Measurements from ENCODE around the gene PRPS1L1.

PRPS1L1 gene

GRCh38 chr7:18027628-18028027 is at the start of gene PRPS1L1:
Gene PRPS1L1 (minus strand): TSS chr7:18027846.
- no peak for DNase-seq

- no peak for DNase-seq
These were observed 48.8 kb upstream of the PRPS1L1 start for GRCh38 chr7:18076461-18076860.

- DNase-seq: no peak
These were observed 41.1 kb upstream of the PRPS1L1 start for GRCh38 chr7:18068745-18069144.

- DNase-seq: no peak
These were observed 36.7 kb upstream of the PRPS1L1 start for GRCh38 chr7:18064242-18064838.

DNA sequence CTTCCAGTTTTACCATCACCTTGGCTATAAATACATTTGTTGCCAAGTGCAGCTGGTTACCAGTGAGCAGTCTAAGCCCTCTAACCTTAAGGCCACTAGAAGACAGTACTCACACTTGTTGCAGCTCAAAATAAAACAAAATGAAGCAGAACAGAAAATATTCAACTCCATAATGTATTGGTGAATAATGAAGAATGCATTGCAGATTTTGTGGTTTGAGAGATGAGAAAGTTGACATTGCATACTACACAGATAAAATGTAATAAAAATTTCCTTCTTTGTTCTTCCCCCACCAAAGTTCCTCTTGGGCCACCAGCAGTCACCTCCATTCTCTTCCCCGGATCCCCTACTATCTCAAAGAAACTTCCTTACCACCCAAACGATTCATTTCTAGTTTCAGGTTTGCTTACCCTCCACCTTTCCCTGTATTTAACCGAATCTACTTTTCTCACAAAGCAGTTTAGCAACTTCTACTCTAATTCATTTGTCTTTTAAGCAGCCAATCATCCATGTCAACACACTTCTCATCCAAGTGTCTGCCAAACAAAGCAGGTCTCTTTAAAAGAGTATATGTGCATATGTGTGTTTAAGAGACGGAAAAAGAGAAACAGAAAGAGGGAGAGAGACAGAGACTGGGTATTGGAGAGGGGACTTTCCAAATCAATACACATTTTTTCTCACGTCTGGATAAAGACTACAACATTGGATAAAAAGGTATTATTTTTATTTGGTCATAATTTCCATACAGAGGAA is 35.7 kb upstream of the PRPS1L1 start:
- no peak for DNase-seq

DNA sequence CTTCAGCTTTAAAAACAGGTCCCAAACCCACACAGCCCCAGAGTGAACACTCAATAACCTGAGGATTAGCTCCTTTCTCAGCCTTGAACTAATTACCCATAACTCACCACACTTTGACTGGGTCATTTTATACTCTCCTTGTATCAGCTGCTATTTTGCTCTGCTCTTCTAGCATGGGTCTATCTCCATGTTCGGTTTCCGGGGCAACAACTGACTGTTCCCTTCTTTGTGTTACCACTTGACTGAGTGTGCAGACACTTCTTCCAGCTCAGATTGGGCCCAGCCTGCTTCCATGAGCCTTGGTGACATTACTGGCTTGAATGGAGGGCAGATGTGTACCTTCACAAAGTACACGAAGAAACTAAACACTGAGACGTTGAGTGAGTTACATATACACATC is 31.5 kb upstream of the PRPS1L1 start:
- no peak for DNase-seq

DNA sequence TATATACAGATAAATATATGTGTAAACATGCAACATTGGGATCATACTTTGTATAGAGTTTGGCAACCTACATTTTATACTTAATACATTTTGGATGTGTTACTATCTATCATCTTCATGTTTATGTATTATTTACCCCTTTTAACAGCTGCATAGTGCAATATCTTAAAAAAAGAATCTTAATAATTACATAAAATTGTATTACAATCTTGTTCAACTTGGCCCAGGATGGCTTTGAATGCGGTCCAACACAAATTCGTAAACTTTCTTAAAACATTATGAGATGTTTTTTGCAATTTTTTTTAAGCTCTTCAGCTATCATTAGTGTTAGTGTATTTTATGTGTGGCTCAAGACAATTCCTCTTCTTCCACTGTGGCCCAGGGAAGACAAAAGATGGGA is 26.3 kb upstream of the PRPS1L1 start:
- no peak for DNase-seq

GRCh38 chr7:18053177-18053928 is 25.7 kb upstream of the PRPS1L1 start:
- DNase-seq: no peak

DNA sequence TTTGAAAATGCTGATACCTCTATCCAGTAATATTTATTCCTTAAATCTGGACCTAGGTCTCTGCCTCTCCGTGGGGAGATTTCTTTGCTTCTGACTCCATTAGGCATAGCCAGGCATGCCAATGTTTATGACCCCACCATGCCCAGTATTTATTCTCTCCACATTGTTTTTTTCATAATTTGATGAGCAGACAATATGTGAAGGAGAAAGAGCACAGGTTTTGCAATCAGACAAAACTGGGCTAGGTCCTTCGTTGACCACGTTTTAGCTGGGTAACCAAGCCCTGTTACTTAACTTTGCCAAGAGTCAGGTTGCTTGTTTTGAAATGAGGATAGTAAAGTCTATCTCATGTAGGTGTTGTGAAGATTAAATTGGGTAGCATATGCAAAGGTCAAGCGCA is 21.6 kb upstream of the PRPS1L1 start:
- DNase-seq: no peak

DNA sequence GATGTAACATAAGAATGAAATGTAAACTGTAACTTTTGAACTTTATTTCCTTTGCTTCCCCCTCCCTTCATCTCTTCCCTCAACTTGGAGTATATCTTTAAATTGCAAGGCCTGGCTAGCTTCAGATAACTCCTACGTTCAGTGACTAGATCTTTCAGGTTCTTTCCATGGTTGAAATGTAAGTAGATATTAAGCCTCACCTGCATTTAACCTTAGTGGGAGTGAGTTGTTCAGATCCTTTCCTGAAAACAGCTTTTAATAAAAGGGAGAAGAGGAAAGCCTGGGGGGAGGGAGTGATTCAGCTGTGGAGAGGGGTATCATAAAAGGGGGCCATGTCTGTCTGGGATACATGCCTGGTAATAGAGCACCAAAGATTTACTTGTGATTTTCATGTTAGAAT is 19.0 kb upstream of the PRPS1L1 start:
- DNase-seq: no peak

- no peak for DNase-seq
These were observed 17.5 kb upstream of the PRPS1L1 start for GRCh38 chr7:18045171-18045570.

GRCh38 chr7:18041191-18041590 is 13.5 kb upstream of the PRPS1L1 start:
- no peak for DNase-seq

GRCh38 chr7:18040196-18040595 is 12.6 kb upstream of the PRPS1L1 start:
- no peak for DNase-seq

DNA sequence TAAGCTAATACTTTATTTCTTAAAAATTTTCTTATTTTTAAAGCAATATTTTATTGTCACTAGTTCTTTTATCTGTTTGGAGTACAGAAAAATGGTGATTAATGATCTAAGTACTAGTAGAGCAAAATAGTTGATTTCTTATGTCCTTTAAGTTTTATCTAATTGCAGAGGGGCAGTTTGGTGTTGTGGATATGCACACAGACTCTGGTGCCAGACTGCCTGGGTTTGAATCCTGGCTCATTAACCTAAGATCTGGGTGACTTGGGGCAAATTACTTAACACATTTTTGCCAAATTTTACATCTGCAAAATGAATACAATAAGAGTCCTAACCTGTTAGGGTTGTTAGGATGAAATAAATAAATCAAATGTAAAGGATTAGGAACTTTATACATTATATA is 10.7 kb upstream of the PRPS1L1 start:
- no peak for DNase-seq

DNA sequence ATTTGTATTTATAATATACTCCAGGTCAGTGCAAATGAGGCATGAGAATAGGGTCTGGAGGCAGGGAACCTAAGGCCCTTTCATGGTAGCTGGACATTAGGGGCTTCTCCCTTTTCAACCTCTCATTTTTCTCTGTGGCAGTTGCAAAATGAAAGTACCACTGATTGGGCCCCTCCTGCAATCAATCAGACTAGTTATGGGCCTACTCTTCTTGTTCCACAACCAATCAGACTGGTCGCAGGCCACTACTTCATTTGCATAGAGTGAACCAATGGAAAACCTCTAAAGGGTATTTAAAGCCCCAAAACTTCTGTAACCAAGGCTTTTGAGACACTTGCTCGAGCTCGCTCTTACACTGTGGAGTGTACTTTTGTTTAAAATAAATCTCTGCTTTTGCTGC is 10.0 kb upstream of the PRPS1L1 start:
- DNase-seq: no peak

DNA sequence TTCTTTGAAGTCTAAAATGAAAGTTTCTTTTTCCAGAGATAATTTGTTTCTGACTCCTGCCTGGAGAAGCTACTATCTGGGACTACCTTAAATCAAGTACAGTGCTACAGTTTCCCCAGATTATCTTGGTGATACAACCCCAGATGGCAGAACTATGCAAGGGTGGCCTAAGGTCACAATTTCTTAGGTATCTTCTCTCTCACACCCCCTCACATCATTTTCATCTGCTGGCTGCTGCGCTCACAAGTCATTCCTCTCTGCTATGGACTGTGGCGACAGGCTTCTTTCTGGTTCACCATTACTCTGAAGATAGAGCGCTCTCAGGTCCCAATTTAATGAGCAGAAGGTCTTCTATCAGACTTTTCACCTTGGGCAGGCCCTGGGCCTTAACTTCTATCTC is 9.1 kb upstream of the PRPS1L1 start:
- no peak for DNase-seq

- no peak for DNase-seq
These were observed 3.1 kb upstream of the PRPS1L1 start for GRCh38 chr7:18030758-18031157.

DNA sequence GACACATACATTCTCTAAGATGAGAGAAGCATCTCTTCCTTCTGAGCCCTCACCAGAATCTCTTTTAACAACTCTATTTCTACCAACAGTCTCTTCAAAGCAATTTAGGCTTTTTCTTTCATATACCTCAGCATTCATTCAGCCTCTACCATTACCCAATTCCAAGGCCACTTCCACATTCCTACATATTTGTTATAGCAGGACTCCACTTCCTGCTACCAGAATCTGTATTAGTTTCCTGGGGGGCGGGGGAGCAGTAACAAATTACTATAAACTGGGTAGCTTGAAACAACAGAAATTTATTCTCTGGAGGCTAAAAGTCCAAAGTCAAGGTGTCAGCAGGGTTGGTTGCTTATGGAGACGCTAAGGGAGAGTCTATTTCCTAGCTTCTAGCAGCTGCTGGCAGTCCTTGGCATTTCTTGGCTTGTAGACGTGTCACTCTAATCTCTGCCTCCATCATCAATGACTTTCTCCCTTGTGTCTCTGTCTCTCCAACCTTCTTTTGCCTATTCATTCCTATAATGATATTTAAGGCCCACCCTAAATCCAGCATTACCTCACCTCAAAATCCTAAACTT is 7.4 kb downstream of the PRPS1L1 start:
- no peak for DNase-seq

- DNase-seq: no peak
These were observed 8.1 kb downstream of the PRPS1L1 start for GRCh38 chr7:18019555-18019954.

DNA sequence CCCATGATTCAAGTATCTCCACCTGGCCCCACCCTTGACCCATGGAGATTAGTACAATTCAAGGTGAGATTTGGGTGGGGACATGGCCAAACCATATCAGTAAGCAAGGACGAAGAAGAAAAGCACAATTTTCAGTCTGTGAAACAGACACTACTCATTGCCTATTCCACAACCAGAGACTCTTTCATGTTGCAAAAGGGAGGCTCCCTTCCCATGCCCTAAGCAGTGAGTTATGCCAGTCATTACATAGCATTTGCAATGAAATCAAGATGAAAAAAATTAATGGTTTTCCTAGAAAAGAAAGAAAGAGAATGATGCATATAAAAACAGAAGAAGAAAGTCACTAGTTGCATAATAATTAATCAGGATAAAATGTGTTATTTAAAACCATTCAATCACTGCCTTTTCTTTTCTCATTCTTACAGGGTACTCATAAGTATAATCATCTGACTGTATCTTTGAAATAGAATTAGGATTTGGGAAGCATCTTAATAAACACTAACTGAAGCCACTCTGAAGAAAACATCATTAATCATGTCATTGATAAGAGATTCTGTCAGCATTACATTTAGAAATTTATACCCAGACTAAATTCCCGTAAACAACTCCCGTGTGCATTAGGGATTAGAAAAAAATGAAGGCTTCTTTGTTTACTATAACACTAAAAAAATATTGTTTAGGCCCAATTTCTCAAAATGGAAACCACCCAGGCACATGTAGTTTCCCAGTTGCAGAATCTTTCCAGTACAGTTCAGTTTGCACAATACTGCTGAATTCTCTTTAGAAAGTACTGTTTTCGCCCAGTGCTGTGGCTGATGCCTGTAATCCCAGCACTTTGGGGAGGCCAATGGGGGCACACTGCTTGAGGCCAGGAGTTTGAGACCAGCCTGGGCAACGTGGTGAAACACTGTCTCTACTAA is 9.1 kb downstream of the PRPS1L1 start:
- no peak for DNase-seq

DNA sequence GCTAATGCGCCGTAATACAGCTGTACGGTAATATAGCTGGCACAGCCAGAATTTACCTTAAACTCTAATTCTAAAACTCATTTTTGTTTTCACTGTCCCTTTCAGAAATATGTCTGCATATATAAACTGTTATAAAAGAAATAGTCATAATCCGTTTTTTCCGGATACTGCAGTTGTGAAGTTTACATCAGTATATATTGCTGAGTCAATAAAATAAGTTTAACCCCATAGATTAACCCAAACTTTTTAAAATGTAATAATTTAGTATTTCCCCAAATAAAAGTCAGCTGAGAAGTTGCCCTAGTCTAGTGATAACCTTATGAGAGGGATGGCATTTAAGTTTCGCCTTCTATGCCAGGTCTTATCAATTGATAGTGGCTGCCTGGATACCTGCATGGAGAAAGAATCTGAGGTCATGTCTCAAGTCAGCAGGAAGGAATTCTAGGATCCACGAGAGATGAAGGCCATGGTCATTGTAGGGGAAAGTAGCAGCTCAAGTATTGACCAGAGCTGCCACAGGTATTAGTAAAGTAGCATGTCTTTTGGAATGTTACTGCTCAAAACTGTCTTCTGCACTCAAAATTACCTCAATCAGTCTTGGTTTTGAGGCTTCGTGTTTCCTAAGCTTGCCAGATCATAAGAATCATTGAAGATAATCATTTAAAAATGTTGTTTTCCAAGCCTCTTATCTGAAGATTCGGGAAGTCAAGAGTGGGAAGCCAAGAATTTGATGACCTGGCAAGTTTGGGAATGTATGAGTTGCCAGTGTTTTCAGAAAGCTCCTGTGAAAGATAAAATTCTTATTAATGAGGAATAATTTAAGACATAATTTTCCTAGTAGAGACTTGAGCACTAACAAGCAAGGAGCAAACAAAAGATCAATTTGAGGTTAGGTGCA is 10.8 kb downstream of the PRPS1L1 start:
- no peak for DNase-seq

GRCh38 chr7:18013936-18014335 is 13.7 kb downstream of the PRPS1L1 start:
- no peak for DNase-seq

Data from right hindlimb (tissue), 1 donor.